Prostate gland (tissue), 2 donors: ENCODE data around the gene TBC1D3B. TPM values are rescaled to one million over a fixed set of nuclear protein-coding genes. Genes with fewer than 3 reads are reported as not detected.

ENCODE experiments used
- DNase-seq: peaks from one replicate; pipeline ENCODE4 v3.0.0-alpha.2; 2019; ENCODE audit warnings: low spot score
- H3K27ac ChIP-seq, 2 donors: fragments of 200-600 bp; sonication (generic); 2 replicates each; pipeline ENCODE4 v1.5.1; 2017 to 2019
- H3K27me3 ChIP-seq: fragments of 200-600 bp; sonication (generic); replicated peaks from 2 replicates; pipeline ENCODE4 v1.5.1; 2019; ENCODE audit not compliant: insufficient read depth
- H3K36me3 ChIP-seq, 2 donors: fragments of 200-600 bp; sonication (generic); 1 replicate in 1 of 2; 2 replicates in 1 of 2; pipeline versions ENCODE4 v1.5.1 to v1.8.1; 2017 to 2019
- H3K4me1 ChIP-seq: fragments of 200-600 bp; sonication (generic); replicated peaks from 2 replicates; pipeline ENCODE4 v1.5.1; 2019
- H3K4me3 ChIP-seq, 2 donors: fragments of 200-600 bp; sonication (generic); 2 replicates each; pipeline ENCODE4 v1.5.1; 2017 to 2019
- H3K9me3 ChIP-seq: fragments of 200-600 bp; sonication (generic); 2 replicates; pipeline ENCODE4 v1.5.1; 2017
- CTCF ChIP-seq, 4 experiments: fragments of 200-600 bp in 2 of 4; fragments of 450-650 bp in 2 of 4; sonication (generic) in 2 of 4; IDR thresholded peaks; 1 replicate in 3 of 4; 2 replicates in 1 of 4; pipeline ENCODE4 v1.5.1; 2016 to 2019; ENCODE audit warnings: antibody characterized with exemption in 4 of 4, mild to moderate bottlenecking in 2 of 4, moderate library complexity in 2 of 4
- POLR2A ChIP-seq: fragments of 450-650 bp; IDR thresholded peaks from one replicate; pipeline ENCODE4 v1.6.1; 2016; ENCODE audit warnings: antibody characterized with exemption, mild to moderate bottlenecking
- POLR2AphosphoS5 ChIP-seq: sonication (generic); formaldehyde crosslinking; IDR thresholded peaks from one replicate; pipeline ENCODE4 v1.6.1; 2017; ENCODE audit warnings: antibody characterized with exemption
- WGBS: methylation state at CpG from one replicate; pipeline ENCODE4 v1.1.5; 2018; 5-methylcytosine and 5-hydroxymethylcytosine counted together
- intact Hi-C: fragments of 100-400 bp; cut with DNase I; formaldehyde crosslinking; loops from one replicate; pipeline ENCODE4 v1.14.2; 2022
- total RNA-seq, 2 donors: library from RNA; depleted of rRNA; stranded (reverse); fragments of >200 nt; gene quantifications; one replicate each; pipeline ENCODE4 v1.1.0, GENCODE V29; 2016

Gene TBC1D3B
- total RNA-seq, 2 donors from 2014 or later = 0.96 to 3.9 TPM

- Histone ChIP-seq H3K4me1 (no peaks in the 10 kb centered on the region), H3K9me3 (no peaks in the 10 kb centered on the region), H3K36me3 (no peaks in the 10 kb centered on the region), H3K4me3 (no peak overlapping the region), H3K27ac (no peak overlapping the region), H3K27me3 (no peaks in the 10 kb centered on the region)
- WGBS = 71% methylated on average over 3 of the region's 3 CpGs
- intact Hi-C loops = no loop called here
- no peak for DNase-seq
- TF ChIP-seq POLR2AphosphoS5 (no peak), CTCF (IDR thresholded peaks at IDR 0.05) (no peak), POLR2A (no peak)
Measured at GRCh38 chr17:36120221-36120620, 56.2 kb downstream of the TBC1D3B start.

GRCh38 chr17:36118477-36119353, 57.7 kb downstream of the TBC1D3B start:
- TF ChIP-seq POLR2A = no peak
- no peak for TF ChIP-seq POLR2AphosphoS5
- no peak for TF ChIP-seq CTCF (IDR thresholded peaks at IDR 0.05)
- Histone ChIP-seq H3K27me3 (no peaks in the 10 kb centered on the region), H3K4me3 (no peak overlapping the region), H3K4me1 (no peaks in the 10 kb centered on the region), H3K9me3 (no peaks in the 10 kb centered on the region), H3K27ac (no peak overlapping the region), H3K36me3 (no peaks in the 10 kb centered on the region)
- intact Hi-C loops = no loop called here
- 90% methylated on average over 12 of the region's 12 CpGs for WGBS
- no peak for DNase-seq

DNA sequence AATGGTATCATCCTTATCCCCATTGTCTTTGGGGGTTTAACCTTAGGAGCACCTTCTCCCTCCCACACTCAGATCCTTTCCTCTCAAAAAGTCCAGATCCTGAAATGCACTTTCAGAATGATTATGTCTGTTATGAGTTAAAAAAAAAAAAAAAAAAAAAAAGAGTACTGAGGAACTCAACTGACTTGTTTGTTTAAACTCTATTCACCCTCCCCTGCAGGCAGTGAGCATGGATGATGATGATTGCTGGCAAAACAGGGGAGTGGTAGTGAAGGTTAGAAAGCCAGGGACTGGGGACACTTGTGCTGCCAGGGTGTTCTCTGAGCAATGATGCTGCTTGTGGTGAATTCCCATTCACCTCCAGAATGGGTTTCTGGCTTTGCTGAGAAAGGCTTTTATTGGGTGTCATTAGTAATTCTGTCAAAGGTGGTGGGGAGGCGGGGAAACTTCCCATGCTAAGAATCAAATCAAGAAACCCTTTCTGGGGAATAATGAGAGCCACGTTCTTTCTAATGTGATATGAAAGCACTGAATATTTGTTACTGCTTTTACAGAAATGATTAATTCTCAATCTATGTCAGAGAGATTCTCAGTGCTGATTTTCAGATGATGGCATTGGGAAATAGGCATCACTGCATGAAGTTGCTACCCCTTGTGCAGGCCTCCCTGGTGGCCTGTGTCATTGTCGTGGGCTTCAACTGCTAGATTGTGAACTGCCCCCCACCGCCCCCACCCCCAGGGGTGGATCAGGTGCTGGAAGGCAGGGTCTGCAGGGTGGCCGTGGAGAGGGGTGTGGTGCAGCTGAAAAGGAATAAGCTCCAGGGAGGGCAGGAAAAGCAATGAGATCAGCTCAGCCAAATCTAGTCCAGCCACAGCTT, 58.7 kb downstream of the TBC1D3B start:
- Histone ChIP-seq H3K4me3 (no peak overlapping the region), H3K27ac (no peak overlapping the region), H3K9me3 (no peaks in the 10 kb centered on the region), H3K4me1 (no peaks in the 10 kb centered on the region), H3K27me3 (no peaks in the 10 kb centered on the region), H3K36me3 (no peaks in the 10 kb centered on the region)
- no peak for DNase-seq
- 27% methylated on average over 5 of the region's 5 CpGs for WGBS
- no peak for TF ChIP-seq POLR2A
- no peak for TF ChIP-seq POLR2AphosphoS5
- TF ChIP-seq CTCF (IDR thresholded peaks at IDR 0.05) = no peak
- intact Hi-C loops = no loop called here

Other genes starting within 250 kb of the TBC1D3B start
- 1 to 10 TPM in 1 of 2 donors, not detected in 1; 2.4 TPM for gene RDM1, start 245.9 kb downstream of the TBC1D3B start, total RNA-seq
- 1 to 10 TPM in 1 of 2 donors, not detected in 1; 4.4 TPM for gene LYZL6, start 232.9 kb downstream of the TBC1D3B start, total RNA-seq
- gene CCL16, start 195.1 kb downstream of the TBC1D3B start, total RNA-seq = not detected
- 10 to 100 TPM; 19.9 to 28.0 TPM for gene CCL14, start 189.9 kb downstream of the TBC1D3B start, total RNA-seq
- not detected for gene CCL15, start 175.1 kb downstream of the TBC1D3B start, total RNA-seq
- gene CCL23, start 158.7 kb downstream of the TBC1D3B start, total RNA-seq = 1 to 10 TPM; 7.4 to 8.7 TPM
- gene CCL18, start 112.4 kb downstream of the TBC1D3B start, total RNA-seq = 1 to 10 TPM in 1 of 2 donors, not detected in 1; 2.4 TPM
- gene CCL3, start 86.5 kb downstream of the TBC1D3B start, total RNA-seq = not detected
- 1 to 10 TPM in 1 of 2 donors, under 1 TPM in 1; 0.57 to 1.5 TPM for gene CCL4, start 72.8 kb downstream of the TBC1D3B start, total RNA-seq
- gene CCL3L1, start 20.1 kb upstream of the TBC1D3B start, total RNA-seq = not detected
- gene CCL4L2, start 34.4 kb upstream of the TBC1D3B start, total RNA-seq = under 1 TPM in 1 of 2 donors, not detected in 1; 0.32 TPM
- gene TBC1D3I, start 87.9 kb upstream of the TBC1D3B start, total RNA-seq = under 1 TPM in 1 of 2 donors, not detected in 1; 0.85 TPM
- 1 to 10 TPM in 1 of 2 donors, not detected in 1; 8.7 TPM for gene TBC1D3G, start 147.2 kb upstream of the TBC1D3B start, total RNA-seq
- under 1 TPM in 1 of 2 donors, not detected in 1; 0.91 TPM for gene TBC1D3H, start 211.8 kb upstream of the TBC1D3B start, total RNA-seq